Stimulated activated naive CD8-positive, alpha-beta T cell treated with anti-CD3 and anti-CD28 coated beads, Interleukin-15, amount 100 ng/mL, for 72 hours (primary cell): ENCODE measurements around the gene MYO18B.

Experiments used
- ATAC-seq: fragments of 150-1000 bp; cut with Tn5 transposase; 2 replicates; pipeline ENCODE4 v1.10.0; 2021; ENCODE audit warnings: mild to moderate bottlenecking, moderate library complexity
- DNase-seq, 2 donors: peaks; one replicate each; pipeline ENCODE4 v3.0.0; 2021 to 2022
- H3K27ac Mint-ChIP-seq, 2 donors: one replicate each; pipeline ENCODE4 v1.8.0; 2022; ENCODE audit warnings: mild to moderate bottlenecking in 2 of 2, mixed read lengths in 2 of 2, moderate library complexity in 2 of 2
- H3K27me3 Mint-ChIP-seq: one replicate; pipeline ENCODE4 v1.8.0; 2022; ENCODE audit warnings: mixed read lengths
- H3K4me1 Mint-ChIP-seq: one replicate; pipeline ENCODE4 v1.8.0; 2022; ENCODE audit warnings: mild to moderate bottlenecking, mixed read lengths
- H3K4me3 Mint-ChIP-seq, 2 donors: one replicate each; pipeline ENCODE4 v1.8.0; 2022; ENCODE audit warnings: mild to moderate bottlenecking in 2 of 2, mixed read lengths in 2 of 2, moderate library complexity in 1 of 2
- H3K9me3 Mint-ChIP-seq, 2 donors: one replicate each; pipeline ENCODE4 v1.8.0; 2022; ENCODE audit warnings: mixed read lengths in 2 of 2

The MYO18B gene

DNA sequence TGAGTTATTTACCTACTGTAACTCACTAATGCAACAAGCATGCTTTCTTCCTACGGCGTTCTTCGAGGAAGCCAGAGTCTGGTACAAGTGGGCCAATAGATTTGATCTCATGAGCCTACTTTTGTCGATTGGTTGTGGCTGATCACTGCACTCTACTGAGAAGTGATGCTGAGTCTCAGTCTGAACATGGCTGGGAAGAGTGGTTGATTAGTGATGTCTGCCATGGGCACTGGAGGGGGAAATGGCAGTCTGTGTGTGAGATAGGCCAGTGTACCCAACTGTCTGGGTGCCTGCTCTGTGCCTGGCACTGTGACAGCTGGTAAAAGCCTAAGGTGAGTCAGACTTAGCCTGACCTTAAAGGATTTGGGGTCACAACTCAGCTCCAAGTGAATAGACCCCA is 28.3 kb downstream of the MYO18B start:
- Mint-ChIP-seq H3K4me3 (no peak overlapping the region), H3K9me3 (peaks cover 34 to 53% of the 10 kb centered on the region in 2 donors), H3K27me3 (no peaks in the 10 kb centered on the region), H3K4me1 (peaks cover 53% of the 10 kb centered on the region), H3K27ac (no peak overlapping the region)
- ATAC-seq: no peak
- DNase-seq: no peak

DNA sequence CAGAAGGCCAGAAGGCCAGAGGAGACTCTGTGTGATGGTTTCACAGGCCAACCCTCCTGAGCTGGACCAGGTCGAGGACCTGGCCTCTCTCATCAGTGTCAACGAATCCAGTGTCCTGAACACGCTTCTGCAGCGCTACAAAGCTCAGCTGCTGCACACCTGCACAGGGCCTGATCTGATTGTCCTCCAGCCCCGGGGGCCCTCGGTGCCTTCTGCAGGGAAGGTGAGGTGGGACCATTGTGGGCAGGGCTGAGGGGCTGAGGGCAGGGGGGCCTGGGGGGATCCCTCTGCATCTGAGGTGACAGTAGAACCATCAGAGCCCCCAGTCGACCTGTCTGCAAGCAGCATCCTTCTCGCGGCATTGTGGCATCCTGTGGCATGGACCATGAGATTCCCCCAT is 30.3 kb downstream of the MYO18B start:
- peaks cover 16 to 34% of the 10 kb centered on the region in 2 donors for H3K9me3 Mint-ChIP-seq
- H3K27me3 Mint-ChIP-seq: no peaks in the 10 kb centered on the region
- H3K4me1 Mint-ChIP-seq: peaks cover 53% of the 10 kb centered on the region
- ATAC-seq (no peak), DNase-seq (no peak)
- no peak overlapping the region for H3K27ac Mint-ChIP-seq
- H3K4me3 Mint-ChIP-seq: no peak overlapping the region

- peaks cover 40% of the 10 kb centered on the region for H3K4me1 Mint-ChIP-seq
- DNase-seq: no peak
- no peak overlapping the region for H3K27ac Mint-ChIP-seq
- H3K27me3 Mint-ChIP-seq: no peaks in the 10 kb centered on the region
- no peak for ATAC-seq
- no peak overlapping the region for H3K4me3 Mint-ChIP-seq
- H3K9me3 Mint-ChIP-seq: peaks cover 0 to 11% of the 10 kb centered on the region in 2 donors
These were observed 32.6 kb downstream of the MYO18B start for GRCh38 chr22:25774575-25775026.

DNA sequence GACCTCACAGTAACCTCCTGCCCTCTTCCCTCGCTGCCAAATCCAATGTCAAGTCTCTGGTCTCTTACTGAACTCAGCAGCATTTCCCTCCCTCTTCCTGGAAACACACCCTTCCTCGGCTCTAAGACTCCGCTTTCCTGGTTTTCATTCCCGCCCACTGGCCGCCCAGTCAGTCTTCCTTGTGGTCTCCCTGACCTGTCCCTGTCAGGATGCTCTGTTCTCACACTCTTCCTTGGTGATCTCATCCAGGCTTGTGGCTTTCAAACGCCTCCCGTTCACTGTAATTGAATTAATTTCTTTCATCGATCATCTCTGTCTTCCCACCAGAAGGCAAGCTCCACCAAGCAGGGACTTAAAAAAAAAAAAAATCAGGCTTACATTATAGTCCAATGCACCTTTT is 33.5 kb downstream of the MYO18B start:
- Mint-ChIP-seq H3K4me3 (no peak overlapping the region), H3K9me3 (peaks cover 0 to 2% of the 10 kb centered on the region in 2 donors), H3K4me1 (peaks cover 35% of the 10 kb centered on the region), H3K27me3 (no peaks in the 10 kb centered on the region), H3K27ac (peak overlapping the region in 1 of 2 donors; percentile 28)
- no peak for ATAC-seq
- no peak for DNase-seq

- no peak for DNase-seq
- H3K27ac Mint-ChIP-seq: no peak overlapping the region
- H3K4me1 Mint-ChIP-seq: peaks cover 17% of the 10 kb centered on the region
- no peak for ATAC-seq
- no peak overlapping the region for H3K4me3 Mint-ChIP-seq
- no peaks in the 10 kb centered on the region for H3K9me3 Mint-ChIP-seq
- no peaks in the 10 kb centered on the region for H3K27me3 Mint-ChIP-seq
These were observed 35.4 kb downstream of the MYO18B start for GRCh38 chr22:25777411-25777810.

DNA sequence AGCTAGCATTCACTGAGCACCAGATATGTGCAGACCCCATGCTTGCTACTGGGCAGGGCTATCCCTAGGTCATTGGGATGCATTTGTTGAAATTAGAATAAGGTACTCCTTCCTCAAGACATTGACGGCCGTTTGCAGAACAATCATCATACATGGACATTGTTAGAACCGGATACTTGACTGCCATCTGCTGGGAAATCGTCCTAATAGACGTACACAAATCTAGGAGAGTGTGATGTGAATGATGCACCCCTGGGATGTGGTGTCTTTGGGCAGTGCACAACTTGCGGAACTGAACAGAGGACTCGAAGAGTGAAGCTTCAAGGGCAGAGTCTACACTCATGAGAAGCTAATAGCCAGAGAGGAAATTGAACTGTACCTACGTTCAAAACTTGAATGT is 35.9 kb downstream of the MYO18B start:
- Mint-ChIP-seq H3K4me1 (peaks cover 12% of the 10 kb centered on the region), H3K27ac (no peak overlapping the region), H3K27me3 (no peaks in the 10 kb centered on the region), H3K4me3 (no peak overlapping the region), H3K9me3 (no peaks in the 10 kb centered on the region)
- DNase-seq (no peak), ATAC-seq (peak; percentile 48)

DNA sequence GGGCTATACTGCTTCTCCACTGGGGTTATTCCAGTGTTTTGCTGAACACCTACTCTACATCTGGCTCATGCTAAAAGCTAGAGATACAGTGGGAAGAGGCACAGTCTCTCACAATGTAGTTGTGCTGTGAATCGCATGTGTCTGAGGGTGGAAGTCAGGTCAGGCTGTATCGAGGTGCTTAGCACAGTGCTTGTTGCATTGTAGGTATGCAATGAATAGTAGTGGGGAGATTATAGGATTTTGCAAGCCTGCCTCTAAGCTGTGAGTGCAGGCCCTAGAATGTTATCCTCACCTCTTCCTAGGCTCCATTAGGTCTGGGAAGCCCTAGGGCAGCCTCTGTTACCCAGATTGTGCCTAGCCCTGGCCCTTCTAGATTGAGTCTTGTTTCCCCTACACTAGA is 37.4 kb downstream of the MYO18B start:
- peaks cover 8% of the 10 kb centered on the region for H3K4me1 Mint-ChIP-seq
- peak overlapping the region in 1 of 2 donors; percentile 79 for H3K27ac Mint-ChIP-seq
- H3K9me3 Mint-ChIP-seq: no peaks in the 10 kb centered on the region
- ATAC-seq (no peak), DNase-seq (no peak)
- no peak overlapping the region for H3K4me3 Mint-ChIP-seq
- no peaks in the 10 kb centered on the region for H3K27me3 Mint-ChIP-seq

DNA sequence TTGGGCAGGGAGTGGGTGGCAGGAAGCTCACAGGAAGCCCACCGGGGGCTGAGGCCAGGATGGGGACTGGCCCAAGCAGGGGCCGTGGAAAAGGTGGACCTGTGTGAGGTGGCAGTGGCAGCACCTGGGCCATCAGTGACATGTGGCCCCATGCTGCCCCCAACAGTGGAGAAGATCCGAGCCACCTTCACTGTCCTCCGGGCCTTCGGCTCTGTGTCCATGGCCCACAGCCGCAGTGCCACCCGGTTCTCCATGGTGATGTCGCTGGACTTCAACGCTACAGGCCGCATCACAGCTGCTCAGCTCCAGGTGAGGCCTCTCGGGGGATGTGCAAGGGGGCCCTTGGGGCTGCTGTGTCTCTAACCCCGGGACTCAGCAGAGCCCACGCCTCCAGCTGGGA is 37.9 kb downstream of the MYO18B start:
- H3K4me1 Mint-ChIP-seq: peaks cover 8% of the 10 kb centered on the region
- H3K27me3 Mint-ChIP-seq: no peaks in the 10 kb centered on the region
- DNase-seq: no peak
- no peaks in the 10 kb centered on the region for H3K9me3 Mint-ChIP-seq
- no peak overlapping the region for H3K27ac Mint-ChIP-seq
- no peak overlapping the region for H3K4me3 Mint-ChIP-seq
- ATAC-seq: no peak

DNA sequence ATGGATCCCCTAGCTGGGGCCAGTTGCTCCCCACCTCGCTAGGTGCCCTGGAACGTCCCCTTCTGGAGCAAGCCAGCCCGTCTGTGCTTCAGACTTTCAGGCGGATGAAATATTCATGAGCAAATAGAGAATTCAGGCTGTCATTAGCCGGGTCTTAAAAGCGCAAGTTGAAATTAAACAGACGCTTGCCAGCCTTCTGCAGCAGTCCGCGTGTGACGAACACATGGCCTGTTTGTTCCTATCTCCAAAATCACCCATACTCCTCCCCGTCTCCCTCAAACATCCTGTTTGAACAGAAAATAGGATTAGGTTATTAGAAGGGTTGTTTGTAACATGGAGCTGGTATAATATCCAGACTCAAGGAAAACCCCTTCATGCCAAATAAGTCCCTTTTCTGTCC is 38.7 kb downstream of the MYO18B start:
- H3K4me3 Mint-ChIP-seq: no peak overlapping the region
- no peaks in the 10 kb centered on the region for H3K27me3 Mint-ChIP-seq
- peaks cover 8% of the 10 kb centered on the region for H3K4me1 Mint-ChIP-seq
- H3K9me3 Mint-ChIP-seq: no peaks in the 10 kb centered on the region
- ATAC-seq: no peak
- DNase-seq: no peak
- H3K27ac Mint-ChIP-seq: no peak overlapping the region

GRCh38 chr22:25781801-25782200 is 39.8 kb downstream of the MYO18B start:
- H3K4me1 Mint-ChIP-seq: peaks cover 8% of the 10 kb centered on the region
- no peaks in the 10 kb centered on the region for H3K9me3 Mint-ChIP-seq
- DNase-seq (no peak), ATAC-seq (no peak)
- H3K27ac Mint-ChIP-seq: peak overlapping the region in 1 of 2 donors; percentile 42
- H3K27me3 Mint-ChIP-seq: no peaks in the 10 kb centered on the region
- no peak overlapping the region for H3K4me3 Mint-ChIP-seq

DNA sequence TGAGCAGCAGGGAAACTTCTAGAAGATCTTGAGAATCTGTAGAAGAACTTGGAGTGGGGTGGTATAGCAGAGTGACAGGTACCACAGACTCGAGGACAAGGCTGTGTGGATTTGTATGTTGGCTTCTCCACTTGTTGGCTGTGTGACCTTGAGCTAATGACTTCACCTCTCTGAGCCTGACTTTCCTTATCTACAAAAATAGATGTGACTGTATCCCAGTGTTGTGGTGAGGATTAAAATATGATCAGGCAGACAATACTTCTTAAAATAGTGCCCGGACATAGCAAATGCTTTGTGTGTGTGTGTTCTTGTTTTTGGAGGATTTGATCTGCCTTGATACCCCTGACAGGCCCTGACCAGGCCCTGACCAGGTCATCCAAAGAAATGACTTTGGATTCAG is 40.8 kb downstream of the MYO18B start:
- Mint-ChIP-seq H3K27me3 (no peaks in the 10 kb centered on the region), H3K4me1 (peaks cover 8% of the 10 kb centered on the region), H3K27ac (no peak overlapping the region), H3K4me3 (no peak overlapping the region), H3K9me3 (no peaks in the 10 kb centered on the region)
- DNase-seq: no peak
- no peak for ATAC-seq

DNA sequence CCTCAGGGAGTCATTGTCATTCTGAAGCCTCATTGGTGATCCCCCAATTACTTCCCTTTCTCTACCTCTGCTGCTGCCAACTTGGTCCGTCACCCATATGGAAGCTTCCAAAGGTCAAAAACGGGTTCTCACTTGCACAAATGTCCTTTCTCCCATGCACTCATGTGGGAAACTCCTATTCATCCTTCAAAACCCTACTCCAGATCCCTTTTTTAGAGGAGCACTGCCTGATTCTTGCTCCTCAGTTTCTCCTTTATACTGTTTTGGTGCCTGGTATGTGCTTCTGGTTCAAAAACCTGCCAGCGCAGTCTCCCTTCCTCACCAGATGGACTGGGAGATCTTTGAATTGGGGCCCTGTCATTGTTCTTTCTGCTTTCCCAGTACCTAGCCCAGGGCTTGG is 41.9 kb downstream of the MYO18B start:
- H3K4me1 Mint-ChIP-seq: peaks cover 8% of the 10 kb centered on the region
- peaks cover 4% of the 10 kb centered on the region for H3K27me3 Mint-ChIP-seq
- H3K27ac Mint-ChIP-seq: peak overlapping the region in 1 of 2 donors; percentile 14
- no peak for ATAC-seq
- H3K4me3 Mint-ChIP-seq: no peak overlapping the region
- no peak for DNase-seq
- H3K9me3 Mint-ChIP-seq: no peaks in the 10 kb centered on the region

- ATAC-seq: no peak
- H3K4me3 Mint-ChIP-seq: no peak overlapping the region
- H3K27me3 Mint-ChIP-seq: peaks cover 11% of the 10 kb centered on the region
- no peaks in the 10 kb centered on the region for H3K9me3 Mint-ChIP-seq
- no peaks in the 10 kb centered on the region for H3K4me1 Mint-ChIP-seq
- H3K27ac Mint-ChIP-seq: no peak overlapping the region
- DNase-seq: no peak
These were observed 44.2 kb downstream of the MYO18B start for GRCh38 chr22:25786165-25786564.

- Mint-ChIP-seq H3K9me3 (no peaks in the 10 kb centered on the region), H3K27ac (no peak overlapping the region), H3K4me3 (no peak overlapping the region), H3K4me1 (no peaks in the 10 kb centered on the region), H3K27me3 (peaks cover 11% of the 10 kb centered on the region)
- no peak for ATAC-seq
- no peak for DNase-seq
These were observed 49.6 kb downstream of the MYO18B start for GRCh38 chr22:25791556-25791955.

DNA sequence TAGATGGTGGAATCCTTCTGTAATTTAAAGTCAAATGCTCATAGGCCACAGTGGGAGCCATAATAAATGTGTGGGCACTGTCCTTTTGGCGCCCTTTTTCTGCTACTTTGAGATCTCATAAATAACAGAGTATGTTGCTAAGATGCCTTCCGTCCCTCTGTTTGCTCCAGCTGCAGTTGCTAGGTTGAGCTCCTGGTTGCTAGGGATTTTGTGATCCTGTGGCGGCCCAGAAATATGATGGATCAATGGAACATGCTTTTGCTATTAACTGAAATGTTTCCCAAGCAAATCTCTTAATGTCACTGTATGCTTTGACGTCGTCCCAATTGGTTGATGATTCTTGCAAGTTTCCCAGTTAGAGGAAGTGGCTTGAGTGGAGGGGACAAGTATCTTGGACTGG is 53.5 kb downstream of the MYO18B start:
- Mint-ChIP-seq H3K4me3 (no peak overlapping the region), H3K27me3 (peaks cover 6% of the 10 kb centered on the region), H3K27ac (peak overlapping the region in 1 of 2 donors; percentile 54), H3K9me3 (no peaks in the 10 kb centered on the region), H3K4me1 (no peaks in the 10 kb centered on the region)
- ATAC-seq (no peak), DNase-seq (no peak)

DNA sequence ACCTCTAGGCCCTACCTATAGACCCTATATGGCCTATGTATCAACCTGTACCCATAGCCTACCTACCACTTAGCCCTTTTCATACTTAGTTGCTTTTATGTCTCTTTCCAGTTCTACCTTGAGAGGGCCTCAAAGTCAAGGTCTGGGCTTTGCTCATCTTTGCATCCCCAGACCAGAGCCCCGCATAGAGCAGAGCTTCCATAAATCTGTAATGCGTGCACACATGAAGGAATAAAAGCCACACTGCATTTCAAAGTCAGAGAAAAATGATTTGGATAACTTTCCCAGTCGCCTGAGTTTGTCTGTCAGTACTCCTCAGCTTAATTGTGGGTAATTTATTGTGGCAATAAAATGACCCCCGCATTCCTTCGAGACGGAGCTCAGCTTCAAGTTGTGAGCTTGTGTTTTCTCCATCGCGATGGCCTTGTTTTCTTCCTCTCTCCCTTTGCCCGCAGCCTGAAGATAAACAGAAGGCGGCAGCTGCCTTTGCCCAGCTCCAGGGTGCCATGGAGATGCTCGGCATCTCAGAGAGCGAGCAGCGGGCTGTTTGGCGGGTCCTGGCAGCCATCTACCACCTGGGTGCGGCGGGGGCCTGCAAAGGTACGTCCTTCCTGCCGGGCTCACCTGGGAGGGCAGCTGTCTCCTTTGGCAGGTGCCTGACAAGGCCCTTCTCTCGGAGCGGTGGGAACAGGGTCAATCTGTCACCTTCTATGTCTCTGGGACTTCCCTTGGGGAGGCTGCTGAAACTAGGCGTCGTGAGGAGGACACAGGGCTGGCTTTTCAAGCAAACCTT is 55.7 kb downstream of the MYO18B start:
- H3K4me3 Mint-ChIP-seq: no peak overlapping the region
- no peak overlapping the region for H3K27ac Mint-ChIP-seq
- peaks cover 8% of the 10 kb centered on the region for H3K27me3 Mint-ChIP-seq
- no peaks in the 10 kb centered on the region for H3K4me1 Mint-ChIP-seq
- no peaks in the 10 kb centered on the region for H3K9me3 Mint-ChIP-seq
- no peak for DNase-seq
- no peak for ATAC-seq

DNA sequence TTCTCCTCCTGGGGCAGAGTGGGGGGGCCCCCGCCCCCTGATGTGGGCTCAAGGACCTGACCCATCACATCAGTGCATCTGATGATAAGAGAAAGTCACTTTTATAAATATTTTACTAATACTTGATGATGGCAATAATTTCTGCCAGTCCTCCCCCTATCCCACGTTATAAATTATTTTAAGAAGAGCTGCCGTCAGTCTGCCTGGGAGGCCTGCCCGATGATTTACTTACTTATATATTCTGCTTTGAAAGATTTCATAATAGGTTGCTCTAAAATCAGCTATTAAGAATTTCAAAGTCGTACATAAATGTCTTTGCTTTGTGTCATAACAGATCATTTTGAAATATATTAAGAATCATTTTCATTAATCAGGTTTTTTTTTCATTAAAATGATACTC is 58.8 kb downstream of the MYO18B start:
- no peak for ATAC-seq
- H3K27ac Mint-ChIP-seq: no peak overlapping the region
- no peaks in the 10 kb centered on the region for H3K9me3 Mint-ChIP-seq

More for the DNA sequence above, 58.8 kb downstream of the MYO18B start:
- no peak for DNase-seq
- peaks cover 8% of the 10 kb centered on the region for H3K27me3 Mint-ChIP-seq
- H3K4me1 Mint-ChIP-seq: no peaks in the 10 kb centered on the region
- no peak overlapping the region for H3K4me3 Mint-ChIP-seq
